AG04450 (cell line): Measurements from ENCODE around the gene TRIM29. TPM values are rescaled to one million over a fixed set of nuclear protein-coding genes. Genes with fewer than 3 reads are reported as not detected.

Source experiments
- CTCF ChIA-PET: fragments of 300-600, 350-600 bp; formaldehyde crosslinking; extraction: SDS; loops from one replicate; lab custom pipeline; 2022; ENCODE audit warnings: antibody characterized with exemption, inconsistent platforms; lab: Charles Lee
- POLR2A ChIA-PET: fragments of 350-600 bp; formaldehyde crosslinking; extraction: SDS; loops from one replicate; lab custom pipeline; 2021; ENCODE audit warnings: antibody characterized with exemption, inconsistent platforms; lab: Yijun Ruan, JAX
- DNase-seq: peaks from one replicate; pipeline ENCODE4 v3.0.0-alpha.2; 2011; ENCODE audit warnings: low read depth, low spot score
- H3K27ac ChIP-seq: one replicate; pipeline ENCODE4 v1.5.1; 2012; ENCODE audit warnings: low read depth, low read length, control low read depth
- H3K27me3 ChIP-seq: one replicate; pipeline ENCODE4 v1.6.0; 2012; ENCODE audit warnings: low read length; ENCODE audit not compliant: control insufficient read depth, insufficient read depth
- H3K4me3 ChIP-seq: 2 replicates; pipeline ENCODE4 v1.5.1; 2011; ENCODE audit warnings: mild to moderate bottlenecking, low read depth, low read length, control low read depth
- H3K9me3 ChIP-seq: 2 replicates; pipeline ENCODE4 v1.5.1; 2012; ENCODE audit warnings: low read length; ENCODE audit not compliant: control insufficient read depth, insufficient read depth
- CTCF ChIP-seq: IDR thresholded peaks from 2 replicates; pipeline ENCODE4 v1.5.1; 2011; ENCODE audit warnings: low read depth, low read length, control low read depth, inconsistent platforms
- polyA plus RNA-seq: library from polyadenylated mRNA; depleted of rRNA; stranded (reverse); fragments of >200 nt; gene quantifications from 2 replicates; pipeline ENCODE4 v1.2.3, GENCODE V29; 2011

TRIM29 gene
- polyA plus RNA-seq, 1 experiment: 0.07 TPM

GRCh38 chr11:120137187-120137610 lies 714 bp downstream of the TRIM29 start:
- no peak for TF ChIP-seq CTCF
- Histone ChIP-seq H3K27me3 (peaks cover 44% of the 10 kb centered on the region), H3K4me3 (no peak overlapping the region), H3K27ac (no peak overlapping the region), H3K9me3 (no peaks in the 10 kb centered on the region; the same call in 1 of the 2 replicates)
- ChIA-PET POLR2A (interaction anchor here (0.6 kb wide), 1 partner anchor 697 kb away, joined by 3 read pairs; no protein-coding TSS in a partner anchor), CTCF (no interaction called here)
- no peak for DNase-seq

- no peaks in the 10 kb centered on the region; the same call in 1 of the 2 replicates for H3K9me3 ChIP-seq
- no peak overlapping the region for H3K27ac ChIP-seq
- H3K4me3 ChIP-seq: no peak overlapping the region
- POLR2A ChIA-PET: no interaction called here
- CTCF ChIA-PET: no interaction called here
- no peak for DNase-seq
- peaks cover 38% of the 10 kb centered on the region for H3K27me3 ChIP-seq
- no peak for TF ChIP-seq CTCF
Observed at GRCh38 chr11:120136356-120136755, 1.6 kb downstream of the TRIM29 start.

GRCh38 chr11:120135838-120136237 lies 2.1 kb downstream of the TRIM29 start:
- H3K27ac ChIP-seq: no peak overlapping the region
- peaks cover 39% of the 10 kb centered on the region for H3K27me3 ChIP-seq
- no peak for DNase-seq
- POLR2A ChIA-PET: no interaction called here
- no peak for TF ChIP-seq CTCF
- CTCF ChIA-PET: no interaction called here
- no peaks in the 10 kb centered on the region; the same call in 1 of the 2 replicates for H3K9me3 ChIP-seq
- no peak overlapping the region for H3K4me3 ChIP-seq

- Histone ChIP-seq H3K27me3 (peaks cover 38% of the 10 kb centered on the region), H3K4me3 (no peak overlapping the region), H3K27ac (no peak overlapping the region), H3K9me3 (no peaks in the 10 kb centered on the region; the same call in 1 of the 2 replicates)
- ChIA-PET POLR2A (no interaction called here), CTCF (interaction anchor here (0.6 kb wide), 1 partner anchor 102 kb away, joined by 4 read pairs; no protein-coding TSS in a partner anchor)
- no peak for DNase-seq
- no peak for TF ChIP-seq CTCF
Observed at GRCh38 chr11:120134931-120135228, 3.0 kb downstream of the TRIM29 start.

GRCh38 chr11:120134106-120134930 lies 3.6 kb downstream of the TRIM29 start:
- no peak for DNase-seq
- no peaks in the 10 kb centered on the region; the same call in 1 of the 2 replicates for H3K9me3 ChIP-seq
- ChIA-PET POLR2A (no interaction called here), CTCF (interaction anchor here (0.6 to 0.7 kb wide), 2 partner anchors 103 to 168 kb away, joined by 3 to 4 read pairs; no protein-coding TSS in a partner anchor)
- H3K27ac ChIP-seq: no peak overlapping the region
- TF ChIP-seq CTCF: no peak
- no peak overlapping the region for H3K4me3 ChIP-seq
- peaks cover 34% of the 10 kb centered on the region for H3K27me3 ChIP-seq
